GM15510 (cell line): ENCODE results near the gene RGS17.

Experiments used
- POLR2A ChIP-seq: IDR thresholded peaks from 3 replicates; pipeline ENCODE4 v1.6.1; 2011; ENCODE audit warnings: borderline replicate concordance; ENCODE audit not compliant: insufficient read length; ENCODE audit errors: extremely low read depth

RGS17 gene, protein sequence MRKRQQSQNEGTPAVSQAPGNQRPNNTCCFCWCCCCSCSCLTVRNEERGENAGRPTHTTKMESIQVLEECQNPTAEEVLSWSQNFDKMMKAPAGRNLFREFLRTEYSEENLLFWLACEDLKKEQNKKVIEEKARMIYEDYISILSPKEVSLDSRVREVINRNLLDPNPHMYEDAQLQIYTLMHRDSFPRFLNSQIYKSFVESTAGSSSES

DNA sequence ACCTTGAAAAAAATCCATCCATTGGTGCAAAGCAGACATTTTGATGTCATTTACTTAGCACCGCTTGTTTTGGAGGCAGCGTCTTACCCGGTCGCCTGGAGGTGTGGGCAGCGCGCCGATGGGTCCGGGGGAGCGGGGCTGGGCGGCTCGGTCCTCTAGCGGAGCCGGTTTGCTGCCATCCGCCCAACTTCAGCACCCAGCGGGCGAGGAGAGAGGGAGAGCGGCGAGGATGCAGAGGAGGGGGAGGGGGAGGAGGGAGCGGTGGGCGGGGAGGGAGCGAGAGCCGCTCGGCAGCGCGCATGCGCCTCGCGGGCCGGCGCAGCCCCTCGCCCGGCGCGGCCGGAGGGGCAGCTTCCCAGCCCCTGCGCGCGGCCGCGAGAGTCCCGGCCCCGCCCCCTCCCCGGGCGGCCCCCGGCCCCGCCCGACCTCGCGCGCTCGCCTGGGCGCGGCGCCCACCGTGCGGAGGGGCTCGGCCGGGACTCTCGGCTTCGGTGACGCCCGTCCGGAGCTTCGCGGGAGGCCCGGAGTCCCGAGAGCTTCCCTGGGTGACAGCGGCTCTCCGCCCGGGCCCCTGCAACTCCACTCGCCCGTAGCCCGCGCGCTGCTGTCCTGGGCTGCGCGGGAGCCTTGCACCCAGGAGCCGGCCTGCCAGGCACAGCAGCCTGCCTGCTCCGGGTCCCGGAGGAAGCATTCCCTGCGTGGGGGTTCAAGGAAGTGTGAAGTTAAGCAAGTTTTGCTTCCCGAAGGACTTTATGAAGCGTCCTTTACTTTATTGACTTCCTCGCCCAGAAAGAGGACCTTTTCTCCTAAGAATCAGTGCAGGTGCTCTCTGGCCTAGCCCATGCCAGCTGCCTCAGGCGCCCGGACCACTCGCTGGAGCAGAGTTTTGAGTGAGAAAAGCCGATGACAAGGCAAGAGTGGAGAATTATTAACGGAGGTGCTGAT is at the start of gene RGS17:
TSS of gene RGS17 (minus strand) at position 246 of the 945 bp plus-strand sequence. CDS start 87,264 bp downstream, outside the sequence.
- TF ChIP-seq POLR2A, result no peak

DNA sequence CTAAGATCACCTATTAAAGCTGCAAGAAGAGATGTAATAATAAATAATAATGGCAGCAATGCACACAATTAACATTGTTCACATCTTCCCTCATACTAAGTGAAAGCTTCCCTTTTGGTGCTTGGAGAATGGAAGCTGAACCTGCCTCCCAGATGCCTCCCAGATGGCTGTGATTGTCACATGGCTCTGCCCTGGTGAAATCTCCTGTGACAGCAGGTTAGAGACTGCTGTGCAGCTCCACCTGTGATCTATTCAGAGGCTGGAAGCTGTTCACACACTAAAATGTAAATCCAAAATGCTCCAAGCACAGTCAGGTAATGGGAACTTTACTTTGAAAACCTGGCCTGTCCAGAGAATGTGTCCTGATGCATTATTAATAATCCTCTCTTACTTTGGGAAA is 41.7 kb upstream of the RGS17 start:
- TF ChIP-seq POLR2A, result no peak

DNA sequence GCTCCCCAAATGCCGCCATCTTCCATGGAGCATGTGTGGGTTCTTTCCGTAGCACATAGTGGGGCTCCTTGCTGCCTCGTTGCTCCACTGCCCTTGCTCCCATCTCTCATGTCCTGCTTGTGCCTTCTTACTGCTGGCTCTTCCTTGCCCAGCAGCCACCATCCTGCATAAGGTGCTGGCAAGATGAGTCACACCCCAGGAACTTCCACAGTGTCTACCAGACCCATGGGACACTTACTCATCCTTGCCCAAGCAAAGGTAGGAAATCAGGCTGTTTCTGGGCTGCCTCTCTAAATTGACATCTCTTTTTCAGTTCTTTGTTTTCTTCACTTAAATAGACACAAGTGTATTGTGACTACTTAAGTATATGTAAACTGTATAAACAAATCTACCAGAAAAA is 39.4 kb upstream of the RGS17 start:
- no peak for TF ChIP-seq POLR2A

DNA sequence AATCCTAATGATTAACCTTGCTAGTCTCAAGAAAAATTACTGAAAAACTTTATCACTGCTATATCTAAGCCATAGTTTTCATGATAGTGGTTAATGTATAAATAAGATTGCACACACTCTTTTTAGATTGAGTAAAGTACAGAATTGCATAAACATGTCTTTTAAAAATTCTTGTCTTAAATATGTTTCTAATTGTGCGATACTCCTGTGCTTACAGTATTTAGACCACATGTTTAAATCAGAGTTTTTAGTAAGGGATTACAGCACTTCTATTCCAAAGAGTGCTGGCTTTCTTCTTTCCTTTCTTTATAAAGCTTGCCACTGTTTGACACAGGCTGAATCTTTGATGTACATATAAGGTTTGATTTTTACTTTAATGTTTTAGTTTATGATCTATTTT is 36.8 kb upstream of the RGS17 start:
- TF ChIP-seq POLR2A, result no peak

DNA sequence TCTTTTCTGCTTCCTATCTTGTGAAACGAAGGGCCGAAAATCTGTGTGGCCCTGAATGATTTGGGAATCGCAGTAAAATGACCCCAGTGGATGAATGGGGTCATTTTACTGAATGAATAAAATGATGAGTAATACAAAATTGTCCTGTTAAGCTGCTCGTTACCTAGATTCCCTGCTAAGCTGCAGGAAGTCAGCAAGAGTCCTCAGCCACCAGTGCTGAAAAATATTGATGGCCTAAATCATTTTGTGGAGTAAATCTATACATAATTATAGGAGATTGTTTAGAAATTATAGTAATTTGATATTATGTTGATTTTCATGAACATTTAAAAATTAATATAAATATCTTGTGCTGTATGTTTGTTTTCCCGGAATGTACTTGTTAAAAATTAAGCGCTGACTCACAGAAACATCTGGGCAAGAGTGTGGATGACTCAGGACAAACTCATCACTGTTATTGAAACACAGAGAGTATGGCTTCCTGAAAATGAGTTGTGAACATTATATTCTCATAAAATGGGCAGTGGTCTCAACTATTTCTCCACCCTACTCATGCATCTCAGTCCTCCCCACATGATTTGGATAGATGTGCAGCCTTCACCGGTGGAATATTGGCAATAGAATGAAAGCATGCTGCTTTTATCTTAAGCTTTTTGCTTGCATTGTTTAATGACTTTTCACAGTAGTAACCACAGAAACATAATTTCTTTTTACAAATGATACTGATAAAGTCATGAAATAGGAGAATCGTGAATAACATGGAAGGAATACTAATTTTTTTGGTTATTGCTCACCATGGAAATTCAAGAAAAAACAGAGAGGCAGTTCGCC is 36.2 kb upstream of the RGS17 start:
- no peak for TF ChIP-seq POLR2A

DNA sequence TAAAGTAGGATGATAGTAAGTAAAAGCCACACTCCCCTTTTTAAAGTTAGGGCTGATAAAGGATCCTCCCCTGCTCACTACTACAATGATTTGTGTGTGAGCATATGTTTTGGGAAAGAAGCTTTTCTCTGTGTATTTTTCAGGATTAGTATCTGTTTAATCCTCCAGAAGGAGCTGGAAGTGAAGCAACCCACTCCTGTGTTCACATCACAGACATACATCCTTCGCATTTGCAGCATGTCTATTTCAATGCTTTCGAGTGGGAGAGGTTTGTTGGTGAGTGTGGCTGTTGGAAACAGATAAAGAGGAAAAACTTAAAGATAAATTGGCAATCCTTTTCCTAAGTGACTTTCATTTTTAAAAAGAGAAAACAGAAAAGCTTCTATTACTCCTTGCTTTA is 31.6 kb upstream of the RGS17 start:
- TF ChIP-seq POLR2A, result no peak

DNA sequence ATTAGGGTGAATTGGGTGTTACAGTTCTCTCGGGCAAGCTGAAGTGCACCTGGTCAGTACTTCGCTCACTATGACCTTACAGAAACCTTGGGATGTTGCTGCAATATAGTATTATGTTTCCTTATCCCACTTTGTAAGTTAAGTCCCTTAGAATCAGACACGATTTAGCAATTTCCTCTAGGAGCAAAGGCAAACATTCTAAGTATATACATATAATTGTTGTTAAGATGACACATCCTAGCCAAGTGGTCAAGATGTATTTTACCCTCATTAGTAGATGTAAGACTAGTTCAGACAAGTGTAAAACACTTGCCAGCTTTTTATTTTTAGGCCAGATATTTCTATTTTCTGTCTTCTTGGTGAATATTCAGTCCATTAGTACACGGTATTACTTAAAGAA is 31.1 kb upstream of the RGS17 start:
- no peak for TF ChIP-seq POLR2A

DNA sequence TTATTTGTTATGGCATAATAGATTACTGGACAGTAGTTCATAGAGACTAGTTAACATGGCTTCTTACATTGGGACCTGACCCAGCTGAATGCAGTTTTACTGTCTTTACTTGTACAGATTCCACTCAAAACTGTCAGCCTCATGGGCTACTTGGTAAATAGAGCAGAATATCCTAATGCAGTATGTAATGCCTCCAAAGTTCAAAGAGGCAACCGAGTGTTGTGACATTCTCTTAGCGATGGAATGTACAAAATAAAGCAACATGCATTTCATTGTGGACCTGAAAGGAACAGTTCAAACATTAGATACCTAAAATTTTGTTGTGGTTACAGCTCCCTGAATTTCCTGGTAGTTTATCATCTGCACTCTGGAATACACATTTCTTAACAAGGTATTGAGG is 29.1 kb upstream of the RGS17 start:
- no peak for TF ChIP-seq POLR2A

DNA sequence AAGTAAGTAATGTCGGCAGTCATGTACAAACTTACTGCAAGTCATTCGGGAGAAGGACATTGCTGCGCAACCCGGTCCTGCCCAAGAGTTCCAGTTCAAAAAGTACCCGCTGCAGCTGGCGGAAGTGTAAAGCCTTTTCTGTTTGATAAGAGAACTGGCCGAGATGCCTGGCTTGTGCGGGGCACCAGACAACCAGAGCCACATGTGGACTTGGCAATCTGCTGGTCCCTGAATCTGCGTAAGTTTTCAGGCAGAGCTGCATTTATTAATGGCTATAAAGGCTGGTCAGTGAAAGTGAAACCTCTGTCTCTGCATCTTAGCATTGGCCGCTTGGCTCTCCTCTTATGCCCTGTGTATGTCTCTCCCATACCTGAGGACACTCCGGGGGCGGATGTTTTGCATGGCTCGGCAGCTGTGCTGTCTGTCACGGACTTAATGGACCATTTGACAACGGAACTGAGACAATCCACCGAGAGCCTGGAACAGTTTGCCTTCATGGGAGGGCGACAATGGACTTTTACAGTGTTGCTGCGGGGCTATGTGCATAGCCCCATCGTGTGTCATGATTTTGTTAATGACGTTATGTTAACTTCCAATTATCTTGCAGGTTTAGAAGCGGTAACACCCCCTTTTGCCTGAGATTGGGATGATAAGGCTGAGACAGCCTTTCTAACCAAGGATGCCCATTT is 19.8 kb upstream of the RGS17 start:
- TF ChIP-seq POLR2A, result no peak

DNA sequence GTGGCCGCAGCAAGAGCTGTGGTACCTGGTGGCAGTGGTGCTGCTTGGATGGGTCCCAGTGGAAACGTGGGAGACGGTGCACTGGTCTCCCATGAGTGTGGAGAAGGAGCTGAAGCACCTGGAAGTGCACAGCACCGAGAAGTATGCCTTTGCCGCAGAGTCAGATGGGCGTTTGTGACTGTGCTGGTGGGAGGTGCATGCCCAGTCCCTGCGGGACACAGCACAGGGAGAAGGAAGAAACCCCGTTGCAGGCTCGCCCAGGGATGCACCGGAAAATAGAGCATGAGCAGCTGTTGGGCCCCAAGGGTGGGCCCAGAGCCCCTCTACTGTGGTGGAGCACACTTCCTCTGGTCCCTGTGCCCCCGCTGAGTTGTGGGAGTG is 19.3 kb upstream of the RGS17 start:
- TF ChIP-seq POLR2A, result no peak

DNA sequence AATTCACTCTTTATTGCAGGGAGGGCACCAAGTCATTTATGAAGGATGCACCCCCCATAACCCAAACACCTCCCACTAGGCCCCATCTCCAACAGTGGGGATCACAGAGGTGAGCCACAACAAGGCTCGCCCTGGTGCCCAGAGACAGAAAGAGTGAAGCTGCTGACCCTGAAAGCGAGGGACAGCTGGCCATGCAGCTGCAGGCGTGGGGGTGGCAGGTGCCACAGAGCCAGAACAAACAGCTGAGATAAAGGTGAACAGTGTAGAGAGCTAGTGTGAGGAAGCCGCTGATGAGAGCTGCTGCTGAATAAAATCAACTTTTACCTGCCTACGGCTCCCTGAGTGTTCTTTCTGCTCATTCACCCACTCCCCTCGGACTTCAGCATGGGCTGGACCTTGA is 18.8 kb upstream of the RGS17 start:
- TF ChIP-seq POLR2A, result no peak

DNA sequence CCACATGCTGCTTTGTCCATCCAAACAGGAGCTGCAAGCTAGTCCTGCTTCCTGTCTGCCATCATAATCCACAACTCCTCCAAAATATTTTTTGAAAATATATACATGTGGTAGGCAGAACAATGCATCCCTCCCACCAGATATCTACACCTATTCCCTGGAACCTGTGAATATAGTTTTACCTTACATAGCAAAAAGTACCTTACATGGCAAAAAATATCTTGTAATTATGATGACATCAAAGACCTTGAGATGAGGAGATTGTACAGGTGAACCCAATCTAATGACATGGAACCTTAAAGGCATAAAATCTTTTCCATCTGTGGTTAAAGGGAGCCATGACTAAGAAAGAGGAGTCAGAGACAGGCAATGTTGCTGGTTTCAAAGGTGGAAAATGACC is 15.3 kb upstream of the RGS17 start:
- no peak for TF ChIP-seq POLR2A

DNA sequence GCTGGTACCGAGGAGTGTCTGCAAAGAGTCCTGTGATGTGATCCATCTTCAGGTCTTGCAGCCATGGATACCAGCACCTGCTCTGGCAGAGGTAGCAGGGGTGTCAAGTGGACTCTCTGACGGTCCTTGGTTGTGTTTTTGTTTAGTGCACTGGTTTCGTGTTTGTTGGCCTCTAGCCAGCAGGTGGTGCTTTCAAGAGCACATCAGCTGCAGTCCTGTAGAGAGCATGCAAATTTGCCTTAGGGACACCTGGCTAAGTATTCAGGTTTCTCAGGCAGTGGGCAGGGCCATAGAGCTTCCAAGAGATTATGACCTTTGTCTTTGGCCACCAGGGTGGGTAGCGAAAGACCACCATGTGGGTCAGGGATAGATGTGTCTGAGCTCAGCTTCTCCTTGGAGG is 14.5 kb upstream of the RGS17 start:
- TF ChIP-seq POLR2A, result no peak

DNA sequence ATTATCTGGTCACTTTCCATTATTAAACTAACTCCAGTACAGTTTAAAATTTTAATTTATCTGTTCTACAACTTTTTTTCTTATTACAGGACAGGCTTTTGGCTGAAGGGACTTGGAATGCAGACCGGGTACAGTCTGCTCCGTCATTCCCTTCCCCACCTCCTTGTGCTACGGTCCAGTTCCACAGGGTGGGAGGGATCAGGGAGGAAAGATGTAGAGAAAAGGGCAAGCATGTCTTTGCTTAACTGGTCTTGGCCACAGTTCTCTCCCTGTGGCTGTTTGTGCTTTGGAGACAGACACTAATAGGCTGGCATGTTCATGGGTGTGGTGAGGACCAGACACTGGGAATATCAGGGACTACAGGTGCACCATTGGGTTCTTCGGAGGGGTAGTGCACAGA is 12.1 kb upstream of the RGS17 start:
- TF ChIP-seq POLR2A, result no peak

DNA sequence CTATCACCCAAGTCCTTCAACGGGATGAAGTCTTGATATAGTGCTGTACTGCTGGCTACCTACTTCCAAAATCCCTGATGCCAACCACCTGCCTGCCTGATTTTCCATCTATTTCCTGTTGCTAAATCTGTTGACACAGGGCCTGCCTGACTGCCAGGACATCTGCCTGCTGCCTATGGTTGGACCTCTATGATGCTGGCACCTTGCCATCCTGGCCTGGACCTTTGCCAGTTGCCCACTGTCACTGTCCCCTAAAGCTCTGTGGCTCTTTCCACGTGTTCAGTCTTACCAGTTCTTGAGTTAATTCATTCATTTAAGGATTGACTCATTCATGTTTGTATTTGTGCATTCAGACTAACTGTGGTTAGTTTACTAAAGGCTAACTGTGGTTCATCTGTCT is 9.2 kb upstream of the RGS17 start:
- TF ChIP-seq POLR2A, result no peak
